ENCODE measurements around the gene TTLL11. TPM values are rescaled to one million over a fixed set of nuclear protein-coding genes. Genes with fewer than 3 reads are reported as not detected.
"Not testable (repeated sequence)": the region's sequence is repeated elsewhere in the genome, so short reads cannot be mapped to it uniquely, and the experiment has no call there.

Gene TTLL11
- total RNA-seq, 1 donor from 2014 or later, result 43.7 TPM

DNA sequence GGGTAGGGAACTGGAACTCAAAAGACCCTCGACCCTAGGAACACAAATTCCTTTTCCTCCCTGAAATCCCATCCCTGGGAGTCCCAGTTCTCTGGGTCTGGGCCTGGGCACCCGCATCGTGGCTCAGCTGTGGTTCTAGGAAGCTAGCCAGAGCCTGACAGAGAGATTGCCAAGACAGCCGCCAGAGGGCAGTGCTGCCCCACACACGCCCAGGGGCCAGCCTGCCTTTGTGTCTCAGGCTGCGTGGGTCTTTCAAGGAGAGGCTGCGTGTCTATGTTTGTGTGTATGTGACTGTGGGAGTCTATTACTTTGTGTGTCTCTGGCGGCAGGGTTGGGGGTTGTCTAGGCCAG, 32.0 kb upstream of the TTLL11 start:
- peak; percentile 92 for DNase-seq

DNA sequence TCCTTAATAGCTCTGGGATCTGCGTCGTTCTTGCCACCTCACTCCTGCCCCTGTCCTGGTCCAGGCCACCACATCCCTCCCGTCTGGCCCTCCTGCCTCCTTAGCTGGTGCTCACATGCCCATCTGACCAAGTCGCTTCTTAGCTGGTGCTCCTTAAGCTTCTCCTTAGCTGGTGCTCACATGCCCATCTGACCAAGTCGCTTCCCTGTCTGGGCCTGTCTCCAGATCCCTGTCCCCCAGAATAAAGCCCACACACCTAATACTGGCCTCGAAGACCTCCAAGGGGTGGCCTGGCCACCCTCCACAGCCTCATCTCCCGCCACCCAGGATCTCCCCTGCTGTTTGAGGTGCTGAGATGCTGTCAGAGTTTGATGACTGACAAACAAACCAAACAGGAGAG, 31.4 kb upstream of the TTLL11 start:
- DNase-seq, result no peak

DNA sequence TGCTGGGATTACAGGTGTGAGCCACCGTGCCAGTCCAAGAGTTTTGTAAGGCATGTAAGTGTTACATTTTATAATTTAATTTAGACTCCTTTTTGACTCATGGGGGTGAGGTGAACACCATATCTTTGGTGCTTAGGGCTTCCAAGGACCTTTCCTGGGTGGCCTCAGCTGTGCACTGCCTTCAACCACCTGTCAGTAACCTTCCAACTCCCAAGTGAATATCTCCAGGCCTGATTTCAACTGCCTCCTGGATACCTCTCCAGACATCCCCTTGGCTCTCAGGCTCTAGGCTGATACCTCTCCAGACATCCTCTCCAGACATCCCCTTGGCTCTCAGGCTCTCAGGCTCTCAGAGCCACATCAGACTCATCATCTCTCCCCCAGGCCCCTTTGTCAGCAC, 30.9 kb upstream of the TTLL11 start:
- DNase-seq, result no peak

DNA sequence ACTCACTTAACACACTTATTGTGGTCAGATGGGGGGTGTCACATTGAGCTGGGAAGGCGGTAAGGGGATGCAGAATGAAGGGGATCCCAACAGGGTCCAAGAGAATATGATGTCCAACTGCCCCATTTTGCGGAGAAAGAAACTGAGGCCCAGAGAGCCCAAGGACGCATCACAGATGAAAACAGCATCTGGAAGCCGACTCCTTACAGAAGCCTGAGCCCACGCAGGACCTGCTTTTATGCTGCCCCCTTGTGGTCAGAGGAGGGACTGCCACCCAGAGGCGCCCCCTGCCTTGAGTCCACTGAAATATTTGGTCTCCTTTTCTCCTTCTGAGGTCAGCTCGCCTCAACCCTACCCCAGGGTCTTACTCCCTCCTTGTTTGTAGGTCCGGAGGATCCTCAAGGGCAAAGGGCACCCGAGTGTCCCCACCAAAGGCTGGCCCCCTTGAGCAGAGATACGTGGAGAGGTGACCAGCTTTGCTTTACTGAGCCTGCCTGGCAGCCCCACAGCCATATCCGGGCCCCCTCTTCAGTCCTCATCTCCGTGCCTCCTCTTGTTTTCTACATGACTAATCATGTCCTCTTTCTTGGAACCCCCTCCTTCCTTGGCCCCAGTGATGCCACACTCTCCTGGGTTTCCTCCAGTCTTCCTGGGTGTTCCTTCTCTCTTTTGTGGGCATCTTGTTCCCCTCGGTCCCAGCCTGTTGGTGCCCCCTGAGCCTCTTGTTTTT, 30.0 kb upstream of the TTLL11 start:
- peak; percentile 88 for DNase-seq

DNA sequence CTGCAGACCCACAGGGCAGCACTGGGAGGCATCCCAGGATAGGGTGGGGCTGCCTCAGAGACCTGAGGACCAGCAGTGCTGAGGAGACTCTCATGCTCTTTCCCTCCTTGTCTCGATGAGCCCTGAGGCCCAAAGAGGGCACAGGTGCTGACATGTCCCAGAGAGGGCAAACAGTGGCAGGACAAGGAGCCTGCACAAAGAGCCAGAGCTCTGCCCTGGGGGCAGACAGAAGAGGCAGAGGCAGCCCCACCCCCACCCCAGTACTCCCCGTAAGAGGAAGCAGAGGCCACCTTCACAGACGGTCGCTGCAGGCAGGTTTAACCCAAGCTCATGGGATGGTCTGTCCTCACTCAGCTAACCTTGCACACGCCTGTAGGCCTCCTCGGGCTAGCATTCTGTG, 29.4 kb upstream of the TTLL11 start:
- no peak for DNase-seq

DNA sequence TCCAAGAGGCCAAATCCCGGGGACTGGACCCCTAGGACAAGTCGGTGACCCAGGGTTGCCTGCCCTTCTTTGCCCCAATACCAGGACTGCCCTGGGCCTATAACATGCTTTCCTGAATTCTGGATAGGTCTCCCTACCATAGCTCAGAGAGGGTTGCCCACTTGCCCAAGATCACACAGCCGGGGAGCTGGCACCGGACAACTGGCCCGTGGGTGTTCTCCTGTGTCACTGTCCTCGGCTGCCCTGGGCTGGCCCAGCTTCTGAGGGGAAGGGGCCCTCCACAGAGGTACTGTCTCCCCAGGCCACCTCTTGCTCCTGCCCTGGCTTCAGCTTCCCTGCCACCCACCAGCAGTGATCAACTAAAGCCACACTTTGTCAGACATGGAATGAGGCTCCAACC, 28.8 kb upstream of the TTLL11 start:
- DNase-seq, result no peak

DNA sequence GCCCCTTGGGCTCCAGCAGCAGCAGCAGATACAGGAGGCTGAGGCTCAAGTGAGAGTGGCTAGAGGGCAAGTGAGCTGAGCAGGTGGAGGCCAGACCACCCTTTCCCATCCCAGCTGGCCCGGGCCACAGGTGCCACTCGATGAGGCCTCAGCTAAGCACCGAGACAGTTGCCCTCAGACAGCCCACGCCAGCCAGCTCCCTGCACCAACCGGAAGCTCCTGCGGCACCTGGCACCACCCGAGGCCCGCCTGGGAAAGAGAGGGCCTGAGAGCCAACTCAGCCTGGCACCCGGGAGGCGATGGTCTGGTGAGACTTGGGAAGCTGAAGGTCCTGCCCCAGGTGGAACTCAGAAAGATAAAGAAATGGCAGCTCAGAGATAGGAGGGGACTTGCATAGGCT, 28.3 kb upstream of the TTLL11 start:
- DNase-seq, result no peak

DNA sequence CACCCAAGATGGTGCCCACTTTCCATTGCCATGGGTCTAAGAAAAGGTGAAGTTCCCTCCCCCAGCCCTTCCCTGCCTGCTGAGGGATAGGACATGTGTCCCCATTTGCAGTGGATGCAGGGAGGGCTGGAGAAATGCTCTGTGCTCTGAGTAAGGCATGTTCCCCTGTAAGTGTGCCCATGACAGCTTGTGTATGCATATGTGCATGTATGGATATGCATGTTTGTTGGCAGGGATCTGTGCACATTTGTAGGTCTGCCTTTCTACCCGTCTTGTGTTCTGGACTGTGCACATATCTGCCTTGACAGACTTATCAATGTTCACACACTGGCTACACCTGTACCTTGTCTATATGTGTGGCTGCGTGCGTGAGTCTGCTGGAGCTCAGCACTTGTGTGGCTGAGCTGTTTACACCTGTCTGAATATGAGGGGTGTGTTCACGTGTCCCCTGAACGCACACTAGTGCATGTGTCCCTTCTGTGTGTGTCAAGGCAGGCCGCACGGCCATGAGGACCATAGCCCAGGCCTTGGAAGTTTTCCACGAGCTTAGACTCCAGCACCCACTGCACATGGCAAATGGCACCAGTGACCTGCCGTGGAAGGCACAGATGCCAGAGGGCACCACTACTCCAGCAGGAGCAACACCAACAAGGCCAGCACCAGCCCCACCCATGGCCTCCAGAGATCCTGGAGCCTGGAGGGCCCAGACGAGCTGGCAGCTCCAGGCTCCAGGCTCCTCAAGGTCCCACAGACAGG, 27.4 kb upstream of the TTLL11 start:
- DNase-seq, result no peak

DNA sequence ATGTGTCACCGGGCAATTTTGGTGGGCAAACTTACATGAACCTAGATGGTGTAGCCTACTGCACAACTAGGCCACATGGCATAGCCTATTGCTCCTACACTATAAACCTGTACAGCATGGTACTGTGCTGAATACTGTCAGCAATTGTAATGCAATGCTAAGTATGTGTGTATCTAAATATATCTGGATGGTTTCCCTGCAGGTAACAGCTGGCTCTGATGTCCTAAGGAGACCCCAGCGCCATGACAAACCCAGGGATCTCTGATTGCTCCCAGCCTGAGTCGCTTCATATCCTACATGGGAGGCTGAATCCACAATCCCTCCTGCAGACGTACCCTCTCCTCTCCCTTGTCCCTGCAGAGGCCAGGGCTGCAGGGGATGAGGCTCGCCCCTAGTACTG, 26.6 kb upstream of the TTLL11 start:
- no peak for DNase-seq

DNA sequence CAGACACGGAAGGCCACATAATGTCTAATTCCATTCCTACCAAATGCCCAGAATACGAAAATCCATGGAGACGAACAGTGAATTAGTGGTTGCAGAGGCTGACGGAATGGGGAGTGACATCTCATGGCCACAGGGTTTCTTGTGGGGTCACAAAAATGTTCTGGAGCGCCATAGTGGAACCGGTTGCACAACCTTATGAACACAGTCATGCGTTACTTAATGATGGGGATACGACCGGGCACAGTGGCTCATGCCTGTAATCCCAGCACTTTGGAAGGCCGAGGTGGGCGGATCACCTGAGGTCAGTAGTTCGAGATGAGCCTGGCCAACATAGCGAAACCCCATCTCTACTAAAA, 26.0 kb upstream of the TTLL11 start:
- DNase-seq, result no peak

DNA sequence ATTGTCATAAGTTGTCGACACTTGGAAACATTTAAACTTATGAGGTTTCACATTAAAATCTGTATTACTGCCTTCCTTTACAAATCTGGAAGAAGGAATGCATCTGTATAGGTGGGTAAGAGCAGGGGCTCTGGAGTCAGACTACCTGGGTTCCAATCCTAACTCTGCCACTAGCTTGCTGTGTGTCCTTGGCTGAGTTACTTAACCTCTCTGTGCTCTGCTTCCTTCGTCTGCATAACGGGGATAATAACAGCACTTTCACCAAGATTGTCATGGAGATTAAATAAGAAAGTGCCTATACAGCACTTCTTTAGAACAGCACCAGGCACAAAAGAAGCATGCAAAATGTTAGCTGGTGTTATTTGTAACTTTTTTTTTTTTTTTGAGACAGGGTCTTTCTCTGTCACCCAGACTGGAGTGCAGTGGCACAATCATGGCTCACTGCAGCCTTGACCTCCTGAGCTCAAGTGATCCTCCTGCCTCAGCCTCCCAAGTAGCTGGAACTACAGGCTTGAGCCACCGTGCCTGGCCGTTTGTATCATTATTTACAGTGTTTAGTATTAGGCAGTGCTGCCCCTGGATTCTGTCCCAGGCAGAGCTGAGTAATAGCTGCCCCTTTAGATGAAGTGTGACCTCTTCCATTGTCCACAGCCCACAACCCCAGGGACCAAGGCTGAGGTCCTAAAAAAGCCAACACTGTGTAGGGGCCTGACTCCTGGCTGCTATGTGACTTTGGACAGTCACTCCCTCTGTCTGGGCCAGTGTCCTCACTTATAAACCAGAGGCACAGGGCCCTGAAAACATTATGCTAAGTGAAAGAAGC, 25.4 kb upstream of the TTLL11 start:
- DNase-seq, result no peak

DNA sequence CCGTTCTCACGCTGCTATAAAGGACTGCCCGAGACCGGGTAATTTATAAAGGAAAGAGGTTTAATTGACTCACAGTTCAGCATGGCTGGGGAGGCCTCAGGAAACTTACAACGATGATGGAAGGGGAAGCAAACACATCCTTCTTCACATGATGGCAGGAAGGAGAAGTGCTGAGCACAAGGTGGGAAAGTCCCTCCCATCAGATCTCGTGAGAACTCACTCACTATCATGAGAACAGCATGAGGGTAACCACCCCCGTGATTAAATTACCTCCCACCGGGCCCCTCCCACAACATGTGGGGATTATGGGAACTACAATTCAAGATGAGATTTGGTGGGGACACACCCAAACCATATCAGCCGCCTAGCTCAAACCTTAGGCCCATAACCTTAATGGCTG, 24.1 kb upstream of the TTLL11 start:
- not testable (repeated sequence) for DNase-seq

DNA sequence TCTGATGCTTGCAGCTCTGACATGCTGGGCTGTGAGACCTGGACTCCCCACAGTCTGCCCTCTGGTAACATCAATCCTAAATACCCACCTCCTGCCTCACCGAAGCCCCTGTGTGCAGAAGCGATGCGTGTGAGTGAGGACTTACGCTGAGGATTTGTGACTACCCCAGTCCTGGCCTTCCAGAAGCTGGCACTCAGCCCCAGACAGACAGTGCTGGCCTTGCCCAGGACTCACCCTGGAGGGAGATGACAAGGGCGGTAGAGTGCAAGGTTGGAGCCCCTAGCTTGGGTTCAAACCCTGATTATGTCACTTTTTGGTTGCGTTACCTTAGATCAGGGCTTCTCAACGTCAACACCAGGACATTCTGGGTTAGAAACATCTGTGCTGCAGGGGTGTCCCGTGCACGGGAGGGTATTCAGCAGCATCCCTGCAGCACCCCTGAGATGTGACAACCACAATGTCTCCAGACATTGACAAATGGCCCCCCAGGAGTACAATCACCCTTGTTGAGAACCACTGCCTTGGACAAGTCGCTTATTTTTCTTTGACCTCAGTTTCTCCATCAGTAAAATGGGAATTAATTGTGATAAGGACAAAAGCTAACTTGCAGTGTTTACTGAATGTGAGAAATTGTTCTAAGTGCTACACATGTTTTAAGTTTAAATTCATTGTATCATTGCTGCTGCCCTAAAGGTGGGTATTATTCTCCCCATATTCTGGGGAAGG, 23.5 kb upstream of the TTLL11 start:
- DNase-seq, result no peak

DNA sequence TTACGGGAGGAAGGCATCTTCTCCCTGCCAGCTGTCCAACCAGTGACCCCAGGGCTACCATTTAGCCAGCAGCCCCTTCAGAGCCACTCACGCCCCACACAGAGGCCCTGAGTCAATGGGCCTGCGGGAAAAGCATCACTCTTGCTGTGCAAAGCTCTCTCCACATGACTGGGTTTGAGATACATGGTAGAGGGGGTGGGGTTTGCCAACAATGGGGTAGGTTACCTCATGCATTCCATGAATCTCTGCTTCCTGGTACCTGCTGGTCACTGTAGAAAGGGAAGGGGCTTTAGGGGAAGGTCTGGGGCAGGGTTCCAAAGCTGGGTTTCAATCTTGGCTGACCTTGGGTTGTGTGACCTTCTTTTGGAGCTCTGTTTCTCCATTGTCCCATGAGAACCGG, 22.9 kb upstream of the TTLL11 start:
- no peak for DNase-seq

DNA sequence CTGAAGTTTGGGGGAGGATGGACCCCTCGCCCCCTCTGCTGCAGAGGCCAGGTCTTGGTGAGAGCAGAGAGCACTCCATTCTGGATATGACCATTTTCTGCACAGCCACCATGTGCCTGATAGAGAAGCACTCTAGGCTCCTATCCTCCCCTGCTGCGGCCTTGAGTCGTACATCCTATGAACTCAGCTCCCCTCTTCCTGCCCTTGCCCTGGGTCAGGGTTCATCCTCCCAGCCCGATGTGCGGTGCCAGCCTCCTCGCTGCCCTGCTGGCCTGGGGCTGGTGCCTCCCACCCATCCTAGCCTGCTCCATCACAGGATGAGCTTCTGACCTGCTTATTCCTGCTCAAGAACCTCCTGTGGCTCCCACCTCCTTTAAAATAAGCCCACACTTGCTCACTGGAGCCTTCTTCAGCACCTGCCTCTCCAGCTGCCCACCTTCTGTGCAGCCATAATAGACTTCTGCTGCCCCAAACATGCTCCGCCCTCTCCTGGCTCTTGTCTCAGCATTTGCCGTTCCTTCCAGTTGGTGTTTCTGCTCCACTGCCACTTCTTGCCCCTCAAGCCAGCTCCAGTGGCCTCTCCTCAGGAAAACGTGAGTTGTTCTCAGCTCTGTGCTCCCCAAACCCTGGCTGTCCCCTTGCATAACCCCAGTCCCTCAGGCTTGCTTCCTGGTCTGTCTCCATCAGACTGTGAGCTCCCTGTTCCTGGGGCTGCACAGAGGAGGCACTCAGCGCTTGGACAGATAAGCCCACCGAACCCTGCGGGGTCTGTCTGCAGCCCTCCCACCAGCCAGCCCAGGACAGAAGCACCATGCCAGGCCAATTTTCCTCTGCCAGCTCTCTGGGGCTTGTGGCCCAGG, 22.3 kb upstream of the TTLL11 start:
- no peak for DNase-seq

DNA sequence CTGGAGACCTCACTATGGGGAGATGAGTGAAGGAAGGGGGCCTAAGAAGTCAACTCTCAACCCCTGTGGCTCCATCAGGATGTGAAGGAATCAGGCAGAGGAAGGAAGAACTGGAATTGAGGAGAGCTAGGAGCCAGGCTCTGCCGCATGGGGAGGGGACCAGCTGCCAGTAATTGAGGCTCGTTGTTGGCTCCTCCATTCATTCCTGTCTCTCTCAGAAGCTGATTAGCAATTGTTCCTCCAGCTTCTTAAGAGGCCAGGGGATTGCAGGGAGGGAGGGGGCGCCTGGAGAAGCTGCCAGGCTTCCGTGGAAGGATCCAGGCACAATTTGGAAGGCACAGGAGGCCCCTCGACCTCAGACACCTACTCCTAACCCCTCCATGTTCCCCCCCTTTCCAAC, 20.5 kb upstream of the TTLL11 start:
- DNase-seq, result no peak

DNA sequence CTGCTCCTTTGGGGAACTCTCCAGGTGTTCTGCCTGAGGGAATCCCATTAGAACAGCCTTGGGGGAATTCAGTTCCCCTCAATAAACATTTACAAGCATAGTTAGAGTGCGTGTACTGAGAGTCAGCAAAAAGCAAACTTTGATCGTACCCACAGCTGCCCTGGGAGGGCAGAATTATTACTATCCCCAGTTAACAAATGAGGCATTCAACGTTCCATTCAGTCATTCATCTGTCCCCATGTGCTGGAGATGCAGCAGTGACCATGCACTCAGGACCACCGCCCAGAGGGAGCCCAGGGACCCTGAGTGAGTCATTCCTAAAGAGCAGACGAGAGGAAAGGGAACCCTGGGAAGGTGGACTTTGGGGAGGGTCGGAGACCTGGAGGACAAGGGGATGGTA, 19.1 kb upstream of the TTLL11 start:
- no peak for DNase-seq

DNA sequence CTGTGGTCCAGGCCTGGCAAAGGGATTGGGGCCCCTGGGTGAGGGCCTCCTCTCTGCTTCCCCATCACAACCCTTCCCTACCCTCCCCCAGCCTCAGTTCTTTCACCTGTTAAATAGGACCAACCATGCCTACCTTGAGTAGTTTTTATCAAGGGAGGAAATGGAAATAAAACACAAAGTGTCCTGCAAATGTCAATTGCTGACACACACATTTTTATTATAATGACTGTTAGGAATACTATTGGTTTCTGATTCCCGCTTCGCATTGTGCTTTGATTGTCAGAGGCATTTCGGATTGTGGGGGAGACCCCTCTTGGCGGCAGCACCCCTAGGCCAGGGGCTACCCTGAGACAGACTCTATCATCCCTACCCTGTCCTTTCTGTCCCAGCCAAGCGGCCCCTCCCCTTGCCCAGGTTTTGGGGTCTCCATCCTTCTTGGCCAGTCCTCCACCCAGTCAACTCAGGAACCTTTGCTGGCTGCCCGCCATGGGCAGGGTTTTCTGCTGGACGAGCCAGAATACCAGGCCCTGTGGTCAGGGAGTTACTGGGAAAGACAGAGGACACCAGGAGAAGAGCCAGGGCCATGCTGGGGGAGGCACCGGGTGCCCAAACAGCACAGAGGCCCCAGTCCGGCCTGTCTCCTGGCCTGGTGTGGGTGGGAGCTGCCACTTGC, 18.4 kb upstream of the TTLL11 start:
- no peak for DNase-seq

DNA sequence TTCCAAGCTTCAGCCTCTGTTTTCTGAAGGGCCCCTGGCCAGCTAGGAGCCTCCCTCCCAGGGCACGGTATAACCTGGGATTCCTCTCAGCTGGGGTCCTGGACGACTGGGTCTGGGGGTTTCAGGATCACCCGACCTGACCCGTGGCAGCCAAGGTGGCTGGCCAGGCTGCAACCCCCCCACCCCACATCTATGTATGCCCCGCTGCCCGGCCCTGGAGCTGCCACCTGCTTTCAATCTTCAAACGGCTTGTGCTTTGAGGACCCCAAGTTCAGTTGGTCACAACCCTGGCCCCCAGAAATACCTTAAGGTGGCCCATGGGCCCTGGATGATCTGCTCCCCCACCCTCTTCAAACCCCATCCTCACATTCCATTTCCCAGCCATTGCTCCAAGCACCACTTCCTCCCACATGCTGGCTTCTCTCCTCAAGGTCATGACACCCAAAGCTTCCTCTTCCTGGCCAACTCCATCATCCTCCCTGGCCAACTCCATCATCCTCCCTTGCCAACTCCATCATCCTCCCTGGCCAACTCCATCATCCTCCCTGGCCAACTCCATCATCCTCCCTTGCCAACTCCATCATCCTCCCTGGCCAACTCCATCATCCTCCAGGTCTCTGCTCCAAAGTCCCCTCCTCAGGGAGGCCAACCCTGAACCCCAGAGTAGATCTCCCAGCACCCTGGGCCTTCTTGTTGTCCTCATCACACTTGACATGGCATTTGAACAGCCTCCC, 17.2 kb upstream of the TTLL11 start:
- no peak for DNase-seq

DNA sequence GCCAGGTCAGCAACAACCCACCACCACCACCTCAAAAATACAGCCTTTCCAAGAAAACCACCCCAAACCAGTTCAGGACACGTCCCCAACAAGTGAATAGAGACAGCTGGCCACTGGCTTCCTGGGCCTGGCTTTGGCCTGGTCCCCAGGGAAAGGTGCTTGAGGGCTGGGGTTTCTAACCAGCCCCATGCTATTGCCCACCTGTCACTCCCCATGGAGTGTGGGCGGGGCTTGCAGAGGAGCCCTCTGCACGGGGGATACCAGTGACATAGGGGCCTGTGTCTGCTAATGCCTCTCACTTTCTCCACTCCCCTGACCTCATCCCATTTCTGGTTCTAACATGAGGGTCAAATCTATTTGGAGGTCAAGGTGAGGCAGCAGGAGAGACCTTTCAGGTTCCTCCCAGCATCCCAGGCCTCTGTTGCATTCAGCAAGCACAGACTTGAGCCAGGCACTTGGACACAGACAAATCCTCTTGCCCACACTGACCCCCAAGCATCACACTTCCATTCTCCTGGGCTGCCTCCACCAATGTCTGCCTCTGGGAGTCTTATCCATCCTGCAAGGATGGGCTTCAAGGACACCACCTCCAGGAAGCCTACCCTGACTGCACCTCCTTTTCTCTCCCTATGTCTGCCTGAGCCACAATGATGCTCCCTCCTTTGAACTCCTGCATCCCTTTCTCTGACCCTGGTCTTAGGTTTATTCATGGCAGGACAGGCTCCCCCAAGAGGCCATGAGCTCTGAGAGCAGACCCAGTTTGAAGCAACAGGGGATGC, 16.1 kb upstream of the TTLL11 start:
- DNase-seq, result no peak

Data from tongue (tissue), 2 donors.